ENCODE measurements around the gene NOD2.

DNA sequence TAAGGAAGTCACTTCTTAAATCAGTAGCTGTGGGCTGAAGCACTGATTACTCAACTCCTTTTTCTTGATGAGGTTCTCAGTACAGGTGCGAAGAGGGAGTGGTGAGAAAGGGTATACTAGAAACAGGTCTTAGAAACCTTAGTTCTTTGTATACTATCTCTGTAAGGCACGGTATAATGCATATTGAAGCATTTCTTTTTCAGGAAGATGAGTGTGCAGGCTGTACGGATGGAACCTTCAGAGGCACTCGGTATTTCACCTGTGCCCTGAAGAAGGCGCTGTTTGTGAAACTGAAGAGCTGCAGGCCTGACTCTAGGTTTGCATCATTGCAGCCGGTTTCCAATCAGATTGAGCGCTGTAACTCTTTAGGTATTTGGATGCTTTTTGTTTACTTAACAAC, 87.6 kb downstream of the NOD2 start:
- no peak for TF ChIP-seq POLR2A (IDR thresholded peaks at IDR 0.05)
- TF ChIP-seq, protein P1, sequence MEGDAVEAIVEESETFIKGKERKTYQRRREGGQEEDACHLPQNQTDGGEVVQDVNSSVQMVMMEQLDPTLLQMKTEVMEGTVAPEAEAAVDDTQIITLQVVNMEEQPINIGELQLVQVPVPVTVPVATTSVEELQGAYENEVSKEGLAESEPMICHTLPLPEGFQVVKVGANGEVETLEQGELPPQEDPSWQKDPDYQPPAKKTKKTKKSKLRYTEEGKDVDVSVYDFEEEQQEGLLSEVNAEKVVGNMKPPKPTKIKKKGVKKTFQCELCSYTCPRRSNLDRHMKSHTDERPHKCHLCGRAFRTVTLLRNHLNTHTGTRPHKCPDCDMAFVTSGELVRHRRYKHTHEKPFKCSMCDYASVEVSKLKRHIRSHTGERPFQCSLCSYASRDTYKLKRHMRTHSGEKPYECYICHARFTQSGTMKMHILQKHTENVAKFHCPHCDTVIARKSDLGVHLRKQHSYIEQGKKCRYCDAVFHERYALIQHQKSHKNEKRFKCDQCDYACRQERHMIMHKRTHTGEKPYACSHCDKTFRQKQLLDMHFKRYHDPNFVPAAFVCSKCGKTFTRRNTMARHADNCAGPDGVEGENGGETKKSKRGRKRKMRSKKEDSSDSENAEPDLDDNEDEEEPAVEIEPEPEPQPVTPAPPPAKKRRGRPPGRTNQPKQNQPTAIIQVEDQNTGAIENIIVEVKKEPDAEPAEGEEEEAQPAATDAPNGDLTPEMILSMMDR (IDR thresholded peaks at IDR 0.05) = no peak

All from heart left ventricle (tissue), 13 donors.